Activated CD4-positive, CD25-positive, alpha-beta regulatory T cell treated with anti-CD3 and anti-CD28 coated beads, Interleukin-2, amount 50 U/mL, for 72 hours (primary cell): ENCODE results near the gene HS3ST2.
"Not testable (repeated sequence)": the region's sequence is repeated elsewhere in the genome, so short reads cannot be mapped to it uniquely, and the experiment has no call there.

Experiments
- DNase-seq: peaks from one replicate; pipeline ENCODE4 v3.0.0; 2021

The HS3ST2 gene

GRCh38 chr16:22814711-22815105 lies 746 bp downstream of the HS3ST2 start:
- DNase-seq = no peak

DNA sequence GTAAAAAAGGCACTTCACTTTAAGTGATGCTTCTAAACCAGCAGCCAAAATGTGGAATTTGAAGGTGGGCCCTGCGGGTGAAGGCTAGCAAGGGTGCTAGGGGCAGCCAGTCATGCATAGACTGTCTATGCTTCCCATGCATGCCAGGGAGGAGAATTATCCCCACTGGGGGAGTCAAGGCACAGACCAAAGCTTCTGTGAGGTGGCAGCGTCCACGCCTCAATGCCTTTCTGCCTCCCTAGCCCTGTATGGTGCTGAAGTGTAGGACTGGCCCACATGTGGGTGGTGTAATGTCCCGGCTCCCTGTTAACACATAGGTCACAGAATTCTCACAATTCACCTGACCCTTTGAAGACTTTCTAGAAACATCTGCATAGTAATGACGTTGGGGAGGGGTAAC lies 1.9 kb downstream of the HS3ST2 start:
- no peak for DNase-seq

DNA sequence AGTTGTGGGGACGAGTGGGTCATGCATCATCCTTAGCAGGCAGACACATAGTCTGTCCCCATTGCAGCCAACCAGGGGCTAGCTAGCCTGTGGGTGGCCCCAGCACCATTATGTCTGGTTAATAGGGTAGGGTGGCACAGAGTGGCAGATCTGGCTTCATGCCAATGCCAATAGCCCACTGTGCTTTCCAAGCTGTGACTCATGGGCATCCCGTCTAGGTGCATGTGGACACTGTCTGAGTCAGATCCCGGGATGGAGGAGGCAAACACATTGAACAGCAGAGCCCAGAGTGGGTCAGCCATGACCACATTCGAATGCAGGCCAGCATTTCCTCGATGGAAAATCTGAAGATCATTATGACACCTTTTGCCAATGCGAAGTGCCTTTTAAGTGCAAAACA lies 2.5 kb downstream of the HS3ST2 start:
- DNase-seq = no peak

- not testable (repeated sequence) for DNase-seq
These were observed 4.8 kb downstream of the HS3ST2 start for GRCh38 chr16:22818736-22819135.

DNA sequence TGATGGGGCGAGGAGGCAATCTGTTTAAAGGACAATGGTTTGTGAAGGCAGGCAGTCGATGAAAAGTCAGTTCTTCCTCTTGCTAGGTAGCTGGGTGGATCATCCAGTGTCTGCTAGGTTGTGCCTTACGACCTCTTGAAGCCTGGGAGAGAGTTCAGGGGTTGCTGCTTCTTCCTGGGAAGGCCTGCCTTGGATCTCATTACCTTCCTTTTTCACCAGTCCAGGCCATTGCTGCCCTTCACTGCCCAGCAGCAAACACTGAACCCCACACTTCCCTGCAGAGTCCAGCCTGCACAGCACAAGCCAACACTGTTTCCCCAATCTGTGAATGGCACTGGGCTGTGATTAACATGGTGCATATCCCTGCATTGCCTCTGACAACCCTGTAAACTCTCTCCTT lies 24.7 kb downstream of the HS3ST2 start:
- no peak for DNase-seq

DNA sequence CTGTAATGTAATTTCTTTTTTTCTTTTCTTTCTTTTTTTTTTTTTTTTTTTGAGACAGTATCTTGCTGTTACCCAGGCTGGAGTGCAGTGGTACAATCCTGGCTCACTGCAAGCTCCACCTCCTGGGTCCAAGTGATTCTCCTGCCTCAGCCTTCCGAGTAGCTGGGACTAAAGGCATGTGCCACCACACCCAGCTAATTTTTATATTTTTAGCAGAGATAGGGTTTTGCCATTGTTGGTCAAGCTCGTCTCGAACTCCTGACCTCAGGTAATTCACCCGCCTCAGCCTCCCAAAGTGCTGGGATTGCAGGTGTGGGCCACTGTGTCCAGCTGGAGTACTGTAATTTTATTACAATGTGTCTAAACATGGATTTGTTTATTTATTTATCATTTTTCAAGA lies 28.1 kb downstream of the HS3ST2 start:
- DNase-seq = not testable (repeated sequence)

DNA sequence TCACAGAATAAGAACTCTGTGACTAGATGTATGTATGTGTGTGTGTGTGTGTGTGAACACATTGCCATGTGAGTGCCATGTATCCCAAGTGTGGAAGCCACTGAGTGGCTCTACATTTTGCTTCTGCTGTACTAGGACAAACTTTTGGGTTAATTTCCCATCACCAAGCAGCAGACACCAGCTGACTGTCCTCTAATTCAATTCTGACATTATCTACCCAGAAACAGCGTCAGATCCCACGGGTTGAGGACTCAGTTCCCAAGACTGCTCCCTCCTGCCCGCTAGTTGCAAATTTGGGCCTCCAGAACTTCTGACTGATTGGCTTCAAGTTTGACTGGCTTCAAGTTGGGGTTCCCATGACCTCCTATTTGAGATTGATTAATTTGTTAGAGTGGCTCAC lies 29.2 kb downstream of the HS3ST2 start:
- DNase-seq = no peak

GRCh38 chr16:22843856-22844255 lies 29.9 kb downstream of the HS3ST2 start:
- DNase-seq = no peak

DNA sequence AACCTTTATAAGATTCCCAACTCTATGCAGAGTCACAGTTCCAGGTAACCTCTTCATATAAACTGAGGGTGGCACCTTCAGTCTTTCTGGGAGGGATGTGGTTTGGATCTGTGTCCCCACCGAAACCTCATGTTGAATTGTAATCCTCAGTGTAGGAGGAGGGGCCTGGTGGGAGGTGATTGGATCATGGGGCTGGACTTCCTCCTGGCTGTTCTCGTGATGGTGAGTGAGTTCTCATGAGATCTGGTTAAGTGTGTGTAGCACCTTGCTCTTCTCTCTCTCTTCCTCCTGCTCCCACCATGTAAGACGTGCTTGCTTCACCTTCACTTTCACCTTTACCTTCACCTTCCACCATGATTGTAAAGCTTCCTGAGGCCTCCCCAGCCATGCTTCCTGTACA lies 30.5 kb downstream of the HS3ST2 start:
- DNase-seq = no peak

DNA sequence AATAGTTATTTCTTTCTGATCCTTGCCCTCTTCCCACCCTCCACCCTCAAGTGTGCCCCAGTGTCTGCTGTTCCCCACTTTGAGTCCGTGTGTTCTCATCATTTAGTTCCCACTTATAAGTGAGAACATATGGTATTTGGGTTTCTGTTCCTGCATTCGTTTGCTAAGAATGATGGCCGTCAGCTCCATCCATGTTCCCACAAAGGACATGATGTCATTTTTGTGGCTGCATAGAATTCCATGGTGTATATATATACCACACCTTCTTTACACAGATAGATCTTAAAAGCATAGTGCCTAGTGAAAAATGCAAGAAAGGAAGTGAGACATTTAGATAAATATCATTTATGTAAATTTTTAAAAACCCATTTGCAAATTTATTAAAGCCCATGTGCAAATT lies 33.1 kb downstream of the HS3ST2 start:
- DNase-seq = no peak

DNA sequence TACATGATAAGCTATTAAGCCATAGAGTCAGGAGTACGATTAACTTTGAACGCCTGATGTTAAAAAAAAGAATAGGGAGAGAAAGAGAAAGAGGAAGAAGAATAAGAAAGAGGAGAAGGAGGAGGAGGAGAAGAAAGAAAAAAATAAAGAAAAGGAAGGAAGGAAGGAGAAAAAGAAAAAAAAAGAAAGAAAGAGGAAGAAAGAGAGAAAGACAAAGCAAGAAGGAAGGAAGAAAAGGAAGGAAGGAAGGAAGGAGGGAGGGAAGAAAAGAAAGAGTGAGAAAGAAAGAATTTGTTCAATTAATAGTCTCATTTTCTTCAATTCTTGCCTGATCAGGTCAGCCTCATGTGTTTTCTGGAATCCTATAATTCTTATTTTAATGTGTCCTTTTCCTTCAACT lies 33.7 kb downstream of the HS3ST2 start:
- DNase-seq = no peak

DNA sequence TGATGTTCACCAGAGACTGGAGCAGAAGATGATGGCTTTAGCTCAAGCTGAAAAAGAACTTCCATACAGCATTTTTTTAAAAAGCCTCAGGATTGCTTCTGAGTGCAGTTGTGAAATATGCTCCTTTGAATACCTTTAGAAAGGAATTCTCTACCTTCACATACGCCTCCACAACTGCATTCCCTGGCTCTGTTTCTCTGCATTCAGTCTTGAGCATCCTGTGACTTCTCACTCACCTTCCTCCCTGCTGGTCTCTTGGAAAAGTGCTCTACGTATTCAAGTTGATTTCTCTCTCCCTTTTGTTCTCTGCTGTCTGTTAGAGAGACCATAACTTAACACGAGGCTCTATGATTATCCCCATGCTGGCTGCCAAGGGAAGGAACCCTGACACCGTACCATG lies 34.5 kb downstream of the HS3ST2 start:
- no peak for DNase-seq

DNA sequence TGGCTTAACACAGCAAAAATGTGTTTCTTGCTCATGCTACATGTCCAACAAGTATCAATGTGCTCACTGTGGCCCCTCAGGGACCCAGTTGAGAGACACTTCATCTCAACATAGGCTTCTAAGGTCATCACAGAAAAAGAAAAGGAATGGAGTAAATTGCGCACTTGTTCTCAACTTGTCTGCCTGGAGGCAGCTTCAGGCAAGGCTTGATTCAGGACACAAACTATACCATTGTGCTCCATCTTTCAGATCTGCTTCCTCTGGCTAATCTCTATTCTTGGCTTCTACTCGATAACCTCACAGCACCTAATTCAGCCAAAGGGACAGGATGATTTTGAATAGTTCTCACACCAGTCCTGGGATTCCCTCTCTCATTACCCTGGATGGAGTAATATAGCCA lies 35.6 kb downstream of the HS3ST2 start:
- no peak for DNase-seq

DNA sequence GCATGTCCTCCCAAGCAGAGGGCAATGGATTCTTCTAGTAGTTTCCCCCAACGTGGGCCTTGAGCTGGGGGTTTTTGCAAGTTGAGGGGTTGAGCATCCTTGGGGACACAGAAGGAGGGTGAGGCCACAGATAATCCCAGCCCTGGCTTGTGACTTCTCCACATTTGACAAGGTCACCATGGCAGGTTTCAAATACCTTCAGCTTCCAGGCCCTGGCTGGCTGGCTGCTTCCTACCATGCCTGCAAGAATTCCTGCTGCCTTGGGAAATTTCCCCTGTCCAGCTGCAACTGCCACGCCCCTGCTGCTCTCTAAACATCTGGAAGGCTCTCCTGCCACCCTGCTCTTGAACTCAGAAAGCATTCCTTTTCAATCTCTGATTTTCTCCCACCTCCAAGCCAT lies 41.3 kb downstream of the HS3ST2 start:
- no peak for DNase-seq

DNA sequence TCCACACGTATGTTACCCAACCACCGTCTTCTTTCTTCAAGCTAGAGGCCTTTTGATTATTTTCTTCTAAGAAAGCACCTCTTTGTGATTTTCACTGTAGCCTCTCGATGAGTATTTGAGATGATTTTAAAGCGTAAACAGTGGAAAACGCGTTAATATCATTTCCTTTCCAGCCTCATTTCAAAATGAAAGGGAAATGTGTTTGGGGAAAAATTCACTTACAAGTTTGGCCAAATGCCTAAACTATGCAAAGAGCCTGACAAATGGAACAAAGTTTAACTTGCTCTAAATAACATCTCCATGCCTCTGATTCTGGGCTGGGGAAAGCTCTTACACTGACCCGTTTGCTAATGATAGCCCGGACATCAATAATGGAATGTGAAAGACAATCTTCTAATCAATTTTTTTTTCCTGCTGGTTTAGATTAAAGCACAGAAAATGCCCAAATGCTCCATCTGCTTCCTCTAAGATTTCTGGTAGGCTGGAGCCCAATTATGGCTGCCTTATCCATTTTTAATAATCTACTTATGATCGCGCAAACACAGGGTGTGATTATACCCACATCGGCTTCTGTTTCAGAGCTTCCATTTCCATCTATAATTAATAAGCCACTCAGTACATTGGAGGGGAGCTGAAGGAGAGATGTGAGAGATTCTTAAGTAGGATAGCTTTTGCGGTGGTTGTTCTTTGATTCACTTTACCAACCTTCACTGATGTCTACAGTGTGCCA lies 43.5 kb downstream of the HS3ST2 start:
- no peak for DNase-seq

DNA sequence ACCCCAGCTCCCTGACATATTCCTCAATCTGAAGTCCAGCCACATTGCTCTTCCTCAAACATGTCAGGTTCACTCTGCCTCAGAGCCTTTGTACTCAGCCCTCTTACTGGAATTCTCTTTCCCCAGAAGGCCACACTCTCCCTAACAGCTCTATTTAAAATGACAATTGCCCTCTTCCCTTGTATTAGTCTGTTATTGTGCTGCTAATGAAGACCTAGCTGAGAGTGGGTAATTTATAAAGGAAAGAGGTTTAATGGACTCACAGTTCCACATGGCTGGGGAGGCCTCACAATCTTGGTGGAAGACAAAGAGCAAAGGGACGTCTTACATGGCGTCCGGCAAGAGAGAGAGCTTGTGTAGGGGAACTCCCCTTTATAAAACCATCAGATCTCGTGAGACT lies 46.0 kb downstream of the HS3ST2 start:
- no peak for DNase-seq

DNA sequence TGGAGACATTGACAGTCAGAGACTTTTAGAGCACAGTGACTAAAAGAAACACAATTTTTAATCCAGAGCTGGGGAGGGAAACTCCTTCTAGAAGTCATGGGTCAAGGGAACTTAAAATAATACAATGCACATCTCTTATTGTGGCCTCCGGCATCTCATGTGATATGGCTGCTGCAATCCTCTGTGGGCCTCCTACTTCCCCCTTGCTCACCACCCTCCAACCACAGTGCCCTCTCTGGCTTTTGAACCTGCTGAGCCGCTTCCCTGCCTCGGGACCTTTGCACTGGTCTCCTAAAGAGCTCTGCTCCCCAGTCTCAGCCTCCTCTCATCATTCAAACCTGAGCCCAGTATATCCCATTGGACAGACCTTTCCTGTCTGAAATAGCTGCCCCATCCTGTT lies 47.6 kb downstream of the HS3ST2 start:
- DNase-seq = no peak

DNA sequence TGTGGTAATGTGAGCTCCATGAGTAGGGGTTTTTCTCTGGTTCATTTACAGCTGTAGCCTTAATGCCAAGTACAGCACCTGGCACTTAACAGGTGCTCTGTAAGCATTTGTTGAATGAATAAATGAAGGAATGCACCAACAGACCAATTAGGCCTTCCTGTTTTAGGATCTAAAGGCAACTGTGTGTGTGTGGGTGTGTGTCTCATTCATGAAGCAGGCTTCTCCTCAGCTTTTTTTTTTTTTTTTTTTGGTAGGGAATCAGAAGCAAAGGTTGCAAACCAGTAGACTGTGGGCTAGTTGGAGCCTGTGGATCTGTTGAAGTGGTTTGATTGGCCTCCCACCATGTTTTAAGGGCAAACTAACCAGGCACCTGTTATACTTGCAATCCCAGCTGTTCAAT lies 48.1 kb downstream of the HS3ST2 start:
- no peak for DNase-seq

DNA sequence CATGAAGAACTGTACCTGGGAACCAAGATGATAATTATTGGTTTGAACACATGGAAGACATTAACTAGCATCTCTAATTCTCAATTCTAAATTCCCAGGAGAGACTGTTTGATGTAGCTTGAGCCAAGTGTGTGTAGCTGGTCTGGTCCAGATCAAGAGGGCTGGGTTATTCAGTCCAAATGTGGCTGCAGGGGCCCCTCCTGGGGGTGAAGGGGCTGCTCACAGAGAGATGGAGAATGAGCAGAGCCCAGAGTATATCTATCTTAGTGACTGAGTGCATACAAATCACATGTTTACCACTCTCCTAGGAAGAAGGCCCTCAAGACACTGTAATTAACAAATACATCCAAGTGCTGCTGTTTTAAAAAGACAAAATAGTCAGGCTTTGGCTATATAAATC lies 50.4 kb downstream of the HS3ST2 start:
- DNase-seq = no peak

- DNase-seq = no peak
These were observed 54.7 kb downstream of the HS3ST2 start for GRCh38 chr16:22868593-22869224.

- no peak for DNase-seq
These were observed 57.9 kb downstream of the HS3ST2 start for GRCh38 chr16:22871861-22872260.

DNA sequence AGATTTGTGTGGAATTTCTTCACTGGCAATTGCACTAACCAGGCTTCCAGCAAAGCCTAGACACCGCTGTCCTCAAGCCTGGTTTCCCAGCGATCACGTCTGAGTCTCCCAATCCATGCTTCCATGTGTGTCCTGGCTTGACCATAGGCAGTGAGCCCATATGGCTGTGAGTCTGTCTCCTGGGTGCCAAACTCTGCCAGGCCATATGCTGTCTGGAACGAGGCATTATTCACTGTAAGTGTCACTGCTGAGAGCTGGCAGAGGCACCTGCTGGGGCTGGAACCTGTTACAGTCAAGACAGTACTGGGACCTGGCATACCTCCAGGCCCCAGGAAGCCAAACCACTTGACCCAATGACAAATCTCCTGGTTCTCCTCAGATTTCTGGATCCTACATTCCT lies 60.4 kb downstream of the HS3ST2 start:
- no peak for DNase-seq

GRCh38 chr16:22878955-22879354 lies 65.0 kb downstream of the HS3ST2 start:
- no peak for DNase-seq

DNA sequence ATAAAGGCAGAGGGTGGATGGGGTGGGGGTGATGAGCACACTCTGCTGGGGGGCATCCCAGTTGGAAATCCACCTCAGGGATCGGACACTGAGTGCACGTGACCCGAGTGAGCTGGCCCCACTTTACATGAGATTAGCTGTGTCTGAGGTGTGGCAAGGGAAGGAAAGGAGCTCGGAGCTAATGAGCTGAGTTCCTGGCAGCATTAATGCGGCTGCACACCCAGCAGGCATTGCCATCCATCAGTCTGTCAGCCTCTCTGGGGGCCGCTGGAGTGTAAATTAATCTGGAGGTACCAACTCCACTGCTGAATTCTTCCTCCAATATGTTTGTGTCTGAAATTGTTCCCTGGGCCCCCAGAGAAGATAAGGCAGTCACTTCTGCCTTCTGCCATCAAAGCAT lies 65.5 kb downstream of the HS3ST2 start:
- no peak for DNase-seq

DNA sequence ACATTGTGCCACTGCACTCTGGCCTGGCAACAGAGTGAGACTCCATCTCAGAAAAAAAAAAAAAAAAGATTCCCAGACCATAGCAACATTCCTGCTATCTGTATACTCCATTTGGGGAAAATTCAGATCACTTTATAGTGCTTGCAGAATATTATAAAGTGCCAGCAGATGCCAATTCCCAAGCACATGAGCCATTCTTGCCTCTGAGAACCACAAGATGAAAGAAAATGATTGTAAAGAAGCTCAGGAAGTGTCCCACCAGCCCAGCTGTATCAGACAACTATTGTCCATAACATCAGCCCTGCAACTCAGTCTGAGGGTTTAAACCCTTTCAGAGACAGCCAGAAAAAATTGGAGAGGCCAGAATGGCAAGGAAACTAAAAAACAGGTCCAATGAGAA lies 69.0 kb downstream of the HS3ST2 start:
- no peak for DNase-seq
